ENCODE measurements around the gene RHOT2. TPM values are rescaled to one million over a fixed set of nuclear protein-coding genes. Genes with fewer than 3 reads are reported as not detected.

RHOT2 gene
- total RNA-seq, 1 donor from 2014 or later = 29.1 TPM

Other genes with a start within 250 kb of the RHOT2 start
- gene RAB11FIP3, start 242.5 kb upstream of the RHOT2 start, total RNA-seq = 31.0 and 38.4 TPM in 2 replicates
- gene CAPN15, start 140.4 kb upstream of the RHOT2 start, total RNA-seq = 28.5 and 48.7 TPM in 2 replicates
- gene PRR35, start 107.7 kb upstream of the RHOT2 start, total RNA-seq = not detected in 2 replicates
- 0.99 and 1.3 TPM in 2 replicates for gene NHLRC4, start 101.1 kb upstream of the RHOT2 start, total RNA-seq
- gene PIGQ, start 98.2 kb upstream of the RHOT2 start, total RNA-seq = 31.5 and 39.1 TPM in 2 replicates
- 12.6 and 13.6 TPM in 2 replicates for gene RAB40C, start 78.1 kb upstream of the RHOT2 start, total RNA-seq
- 0.26 TPM in 2 replicates for gene WFIKKN1, start 37.1 kb upstream of the RHOT2 start, total RNA-seq
- 61.8 and 71.3 TPM in 2 replicates for gene METTL26, start 31.8 kb upstream of the RHOT2 start, total RNA-seq
- 11.3 and 19.8 TPM in 2 replicates for gene MCRIP2, start 26.3 kb upstream of the RHOT2 start, total RNA-seq
- 9.3 and 18.1 TPM in 2 replicates for gene WDR90, start 18.8 kb upstream of the RHOT2 start, total RNA-seq
- gene RHBDL1, start 7.5 kb downstream of the RHOT2 start, total RNA-seq = 2.7 and 9.1 TPM in 2 replicates
- 73.9 and 106 TPM in 2 replicates for gene STUB1, start 12.3 kb downstream of the RHOT2 start, total RNA-seq
- gene JMJD8, start 16.2 kb downstream of the RHOT2 start, total RNA-seq = 54.5 and 58.5 TPM in 2 replicates
- gene WDR24, start 22.3 kb downstream of the RHOT2 start, total RNA-seq = 7.9 and 10.3 TPM in 2 replicates
- 0.07 and 0.13 TPM in 2 replicates for gene FBXL16, start 37.7 kb downstream of the RHOT2 start, total RNA-seq
- 81.0 and 110 TPM in 2 replicates for gene METRN, start 47.0 kb downstream of the RHOT2 start, total RNA-seq
- 17.7 and 23.0 TPM in 2 replicates for gene ANTKMT, start 53.0 kb downstream of the RHOT2 start, total RNA-seq
- 1.6 and 4.9 TPM in 2 replicates for gene CCDC78, start 58.3 kb downstream of the RHOT2 start, total RNA-seq
- gene HAGHL, start 59.0 kb downstream of the RHOT2 start, total RNA-seq = 9.5 and 23.7 TPM in 2 replicates
- gene CIAO3, start 72.9 kb downstream of the RHOT2 start, total RNA-seq = 29.5 and 35.8 TPM in 2 replicates
- gene MSLN, start 92.6 kb downstream of the RHOT2 start, total RNA-seq = not detected in 2 replicates
- gene RPUSD1, start 120.2 kb downstream of the RHOT2 start, total RNA-seq = 17.1 and 28.9 TPM in 2 replicates
- gene CHTF18, start 120.5 kb downstream of the RHOT2 start, total RNA-seq = 6.5 and 8.7 TPM in 2 replicates
- not detected in 2 replicates for gene GNG13, start 132.6 kb downstream of the RHOT2 start, total RNA-seq